Measurements from ENCODE around the gene TGFBR2.

TGFBR2 gene

GRCh38 chr3:30614943-30615342 lies 8.5 kb downstream of the TGFBR2 start (continued):
- TF ChIP-seq ZSCAN30 (tag by site-specific recombination; IDR thresholded peaks at IDR 0.05) (no peak), ZNF548 (tag by site-specific recombination; IDR thresholded peaks at IDR 0.05) (no peak)
- TF ChIP-seq, protein P1, sequence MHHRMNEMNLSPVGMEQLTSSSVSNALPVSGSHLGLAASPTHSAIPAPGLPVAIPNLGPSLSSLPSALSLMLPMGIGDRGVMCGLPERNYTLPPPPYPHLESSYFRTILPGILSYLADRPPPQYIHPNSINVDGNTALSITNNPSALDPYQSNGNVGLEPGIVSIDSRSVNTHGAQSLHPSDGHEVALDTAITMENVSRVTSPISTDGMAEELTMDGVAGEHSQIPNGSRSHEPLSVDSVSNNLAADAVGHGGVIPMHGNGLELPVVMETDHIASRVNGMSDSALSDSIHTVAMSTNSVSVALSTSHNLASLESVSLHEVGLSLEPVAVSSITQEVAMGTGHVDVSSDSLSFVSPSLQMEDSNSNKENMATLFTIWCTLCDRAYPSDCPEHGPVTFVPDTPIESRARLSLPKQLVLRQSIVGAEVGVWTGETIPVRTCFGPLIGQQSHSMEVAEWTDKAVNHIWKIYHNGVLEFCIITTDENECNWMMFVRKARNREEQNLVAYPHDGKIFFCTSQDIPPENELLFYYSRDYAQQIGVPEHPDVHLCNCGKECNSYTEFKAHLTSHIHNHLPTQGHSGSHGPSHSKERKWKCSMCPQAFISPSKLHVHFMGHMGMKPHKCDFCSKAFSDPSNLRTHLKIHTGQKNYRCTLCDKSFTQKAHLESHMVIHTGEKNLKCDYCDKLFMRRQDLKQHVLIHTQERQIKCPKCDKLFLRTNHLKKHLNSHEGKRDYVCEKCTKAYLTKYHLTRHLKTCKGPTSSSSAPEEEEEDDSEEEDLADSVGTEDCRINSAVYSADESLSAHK (tag by site-specific recombination; IDR thresholded peaks at IDR 0.05): no peak

- ChIA-PET POLR2A (no interaction called here), CTCF (interaction anchor here (0.8 kb wide), 1 partner anchor 9 kb away, joined by 3 read pairs; no protein-coding TSS in a partner anchor)
- TF ChIP-seq, protein P2, sequence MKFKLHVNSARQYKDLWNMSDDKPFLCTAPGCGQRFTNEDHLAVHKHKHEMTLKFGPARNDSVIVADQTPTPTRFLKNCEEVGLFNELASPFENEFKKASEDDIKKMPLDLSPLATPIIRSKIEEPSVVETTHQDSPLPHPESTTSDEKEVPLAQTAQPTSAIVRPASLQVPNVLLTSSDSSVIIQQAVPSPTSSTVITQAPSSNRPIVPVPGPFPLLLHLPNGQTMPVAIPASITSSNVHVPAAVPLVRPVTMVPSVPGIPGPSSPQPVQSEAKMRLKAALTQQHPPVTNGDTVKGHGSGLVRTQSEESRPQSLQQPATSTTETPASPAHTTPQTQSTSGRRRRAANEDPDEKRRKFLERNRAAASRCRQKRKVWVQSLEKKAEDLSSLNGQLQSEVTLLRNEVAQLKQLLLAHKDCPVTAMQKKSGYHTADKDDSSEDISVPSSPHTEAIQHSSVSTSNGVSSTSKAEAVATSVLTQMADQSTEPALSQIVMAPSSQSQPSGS (tag by site-specific recombination; IDR thresholded peaks at IDR 0.05; ENCODE audit: low read depth): no peak
- TF ChIP-seq ZNF24 (tag by site-specific recombination; IDR thresholded peaks at IDR 0.05): no peak
- no peak for TF ChIP-seq ZNF610 (tag by site-specific recombination; IDR thresholded peaks at IDR 0.05; ENCODE audit: borderline replicate concordance)
- no peak for TF ChIP-seq HOXC10 (CRISPR knock-in tag; IDR thresholded peaks at IDR 0.05)
- TF ChIP-seq ZNF341 (tag by site-specific recombination; IDR thresholded peaks at IDR 0.05; ENCODE audit: low read depth): no peak
- TF ChIP-seq ZNF530 (tag by site-specific recombination; IDR thresholded peaks at IDR 0.05; ENCODE audit: low read depth): no peak
- TF ChIP-seq WT1 (tag by site-specific recombination; IDR thresholded peaks at IDR 0.05): no peak
- no peak for TF ChIP-seq ZNF514 (tag by site-specific recombination; IDR thresholded peaks at IDR 0.05)
- TF ChIP-seq ZNF132 (tag by site-specific recombination; IDR thresholded peaks at IDR 0.05; ENCODE audit: borderline replicate concordance): no peak
- TF ChIP-seq, protein P3, sequence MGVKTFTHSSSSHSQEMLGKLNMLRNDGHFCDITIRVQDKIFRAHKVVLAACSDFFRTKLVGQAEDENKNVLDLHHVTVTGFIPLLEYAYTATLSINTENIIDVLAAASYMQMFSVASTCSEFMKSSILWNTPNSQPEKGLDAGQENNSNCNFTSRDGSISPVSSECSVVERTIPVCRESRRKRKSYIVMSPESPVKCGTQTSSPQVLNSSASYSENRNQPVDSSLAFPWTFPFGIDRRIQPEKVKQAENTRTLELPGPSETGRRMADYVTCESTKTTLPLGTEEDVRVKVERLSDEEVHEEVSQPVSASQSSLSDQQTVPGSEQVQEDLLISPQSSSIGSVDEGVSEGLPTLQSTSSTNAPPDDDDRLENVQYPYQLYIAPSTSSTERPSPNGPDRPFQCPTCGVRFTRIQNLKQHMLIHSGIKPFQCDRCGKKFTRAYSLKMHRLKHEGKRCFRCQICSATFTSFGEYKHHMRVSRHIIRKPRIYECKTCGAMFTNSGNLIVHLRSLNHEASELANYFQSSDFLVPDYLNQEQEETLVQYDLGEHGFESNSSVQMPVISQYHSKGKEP (tag by site-specific recombination; IDR thresholded peaks at IDR 0.05): no peak
- TF ChIP-seq AEBP2 (tag by site-specific recombination; IDR thresholded peaks at IDR 0.05; ENCODE audit: borderline replicate concordance): no peak
- Histone ChIP-seq H3K36me3 (ENCODE audit: control insufficient read depth in 2 of 2, insufficient read depth in 1 of 2, low read length in 2 of 2) (no peaks in the 10 kb centered on the region), H3K4me1 (ENCODE audit: control insufficient read depth, insufficient read depth, low read length) (no peaks in the 10 kb centered on the region; the same call in 1 of the 2 replicates), H3K27ac (ENCODE audit: extremely low read depth, low read depth, low read length) (no peak overlapping the region), H3K4me3 (ENCODE audit: low read depth, low read length) (no peak overlapping the region), H3K9me3 (ENCODE audit: control insufficient read depth, insufficient read depth, low read depth, low read length) (no peaks in the 10 kb centered on the region)
These were observed 9.4 kb downstream of the TGFBR2 start for GRCh38 chr3:30615615-30616346.

- H3K36me3 ChIP-seq (ENCODE audit: control insufficient read depth in 2 of 2, insufficient read depth in 1 of 2, low read length in 2 of 2): no peaks in the 10 kb centered on the region
- H3K27ac ChIP-seq (ENCODE audit: extremely low read depth, low read depth, low read length): no peak overlapping the region
- H3K9me3 ChIP-seq (ENCODE audit: control insufficient read depth, insufficient read depth, low read depth, low read length): no peaks in the 10 kb centered on the region
- TF ChIP-seq ZNF518A (tag by site-specific recombination; conservative IDR thresholded peaks at IDR 0.05; ENCODE audit: low read depth): no peak
- no peak for TF ChIP-seq ZNF707 (tag by site-specific recombination; IDR thresholded peaks at IDR 0.05)
- TF ChIP-seq EGR2 (tag by site-specific recombination; IDR thresholded peaks at IDR 0.05; ENCODE audit: low read depth): no peak
- TF ChIP-seq ZNF701 (tag by site-specific recombination; IDR thresholded peaks at IDR 0.05): no peak
- ChIA-PET CTCF (interaction anchor here (0.7 to 0.8 kb wide), 3 partner anchors 10 to 324 kb away, joined by 3 to 4 read pairs (median 3); no protein-coding TSS in a partner anchor), POLR2A (no interaction called here)
- no peak overlapping the region for H3K4me3 ChIP-seq (ENCODE audit: low read depth, low read length)
- H3K4me1 ChIP-seq (ENCODE audit: control insufficient read depth, insufficient read depth, low read length): peaks cover under 1% of the 10 kb centered on the region
These were observed 10.1 kb downstream of the TGFBR2 start for GRCh38 chr3:30616347-30617027.

Measured in HEK293 (cell line).